GM18502 (cell line): Measurements from ENCODE around the gene GCFC2.

Experiments
- ATAC-seq: cut with Tn5 transposase; IDR thresholded peaks from one replicate; pipeline ENCODE4 v1.9.1; 2021; ENCODE audit warnings: mild to moderate bottlenecking; ENCODE audit not compliant: unreplicated experiment, poor library complexity

Gene GCFC2

DNA sequence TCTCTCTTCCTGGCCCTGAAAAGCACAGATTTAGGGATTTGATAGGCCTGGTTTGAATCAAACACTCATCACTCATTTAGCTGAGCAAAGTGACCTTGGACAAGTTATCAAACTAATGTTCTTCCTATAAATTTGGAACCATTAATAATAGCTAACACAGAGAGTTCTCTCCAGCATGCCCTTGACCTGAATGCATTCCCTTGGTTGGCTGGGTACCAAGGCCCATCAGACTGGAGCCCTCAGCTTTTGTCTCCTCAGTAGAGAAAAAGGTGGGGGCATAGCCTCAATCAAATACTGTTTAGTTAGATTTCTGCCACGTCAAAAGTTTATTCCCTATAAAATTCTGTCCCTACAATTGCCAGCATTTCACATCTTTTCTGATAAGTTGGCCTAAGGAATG lies 77.9 kb downstream of the GCFC2 start:
- ATAC-seq, result no peak

DNA sequence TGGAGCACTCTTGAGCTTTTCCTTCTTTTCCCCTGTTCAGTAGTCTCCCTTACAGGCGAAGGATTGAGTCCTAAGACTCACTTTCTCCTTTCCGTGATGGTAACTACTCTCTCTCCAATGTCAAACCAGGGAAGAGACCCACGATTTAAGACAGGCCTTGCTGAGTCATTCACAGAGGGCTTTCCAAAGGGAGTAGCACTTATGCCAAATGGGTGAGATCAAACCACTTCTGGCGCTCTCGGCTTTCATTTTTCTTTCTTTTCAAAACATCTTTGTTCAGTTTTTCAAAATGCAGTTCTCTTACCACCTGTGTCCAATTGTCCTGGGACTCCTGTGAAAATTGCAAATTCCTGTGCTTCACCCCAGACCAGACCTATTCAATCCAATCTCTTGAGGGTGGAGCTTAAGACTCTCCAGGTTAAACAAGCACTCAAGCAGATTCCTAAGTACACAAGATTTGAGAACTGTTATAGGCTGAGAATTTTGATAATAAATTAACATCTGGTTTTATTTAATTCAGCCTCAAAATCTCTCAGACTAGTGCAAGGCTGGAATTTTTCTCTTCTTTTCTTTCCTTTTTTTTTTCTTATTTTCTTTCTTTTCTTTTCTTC lies 78.5 kb downstream of the GCFC2 start:
- no peak for ATAC-seq

DNA sequence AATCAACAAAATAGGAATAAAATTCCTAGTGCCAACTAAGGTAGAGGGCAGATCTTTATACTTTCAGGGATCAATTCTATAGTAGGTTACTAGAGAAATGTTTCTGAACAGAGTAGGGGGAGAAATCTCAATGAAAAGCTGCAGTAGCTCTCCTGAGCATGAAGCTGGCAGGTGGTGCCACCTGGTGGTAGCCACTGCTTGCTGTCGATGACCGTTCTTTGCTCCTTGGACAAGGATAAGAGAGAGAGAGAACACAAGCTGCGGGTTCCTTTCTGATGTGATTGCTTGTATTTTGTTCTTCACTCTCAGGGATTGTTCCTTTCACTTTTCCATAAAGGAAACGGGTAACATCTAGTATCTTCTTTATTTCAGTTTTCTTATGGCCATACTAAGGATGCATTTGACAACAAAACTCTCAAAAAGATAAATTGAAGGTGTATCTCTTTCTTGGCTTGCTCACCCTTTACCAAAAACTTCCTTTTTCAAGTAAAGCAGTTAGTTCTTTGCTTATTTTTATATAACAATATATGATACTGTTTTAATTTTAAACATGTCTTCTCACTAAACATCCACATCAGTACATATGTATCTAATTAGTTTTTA lies 82.7 kb downstream of the GCFC2 start:
- peak; percentile 92 for ATAC-seq

DNA sequence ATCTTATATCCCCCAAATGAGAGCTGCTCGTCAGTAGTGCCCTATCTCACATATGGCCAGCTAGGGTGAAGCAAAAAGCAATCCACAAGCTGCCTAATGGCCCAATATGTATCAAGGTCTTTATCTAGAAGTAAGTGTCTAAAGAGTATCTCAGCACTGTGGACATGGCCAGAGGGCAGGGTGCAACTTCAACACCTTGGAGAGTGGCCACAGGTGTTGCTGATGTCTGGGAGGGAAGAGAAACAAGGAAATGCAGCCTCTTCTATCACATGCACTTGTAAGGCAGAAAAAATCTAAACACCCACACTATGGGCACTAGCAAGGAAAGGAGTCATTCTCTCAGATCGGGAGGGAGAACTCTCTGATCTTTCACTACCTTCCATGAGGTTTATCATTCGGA lies 87.8 kb downstream of the GCFC2 start:
- ATAC-seq, result no peak

DNA sequence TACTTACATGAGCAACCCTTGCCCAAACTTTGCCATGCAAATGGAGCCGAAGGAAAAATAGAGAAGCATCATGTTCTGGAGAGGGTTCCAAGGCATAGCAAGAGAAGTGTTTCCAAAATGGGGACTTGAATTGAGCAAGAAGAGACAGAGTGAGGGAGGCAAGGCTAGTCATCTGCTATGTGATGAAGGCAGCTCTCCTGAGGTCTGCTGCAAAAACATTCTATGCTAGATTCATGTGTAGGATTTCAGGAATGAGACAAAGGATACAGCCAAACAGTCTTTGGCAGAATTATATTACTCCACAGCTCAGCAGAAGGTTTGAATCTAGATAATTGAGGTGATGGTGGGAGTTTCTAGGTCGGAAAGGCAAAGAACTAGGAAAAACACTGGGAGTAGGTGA lies 88.2 kb downstream of the GCFC2 start:
- ATAC-seq, result no peak

DNA sequence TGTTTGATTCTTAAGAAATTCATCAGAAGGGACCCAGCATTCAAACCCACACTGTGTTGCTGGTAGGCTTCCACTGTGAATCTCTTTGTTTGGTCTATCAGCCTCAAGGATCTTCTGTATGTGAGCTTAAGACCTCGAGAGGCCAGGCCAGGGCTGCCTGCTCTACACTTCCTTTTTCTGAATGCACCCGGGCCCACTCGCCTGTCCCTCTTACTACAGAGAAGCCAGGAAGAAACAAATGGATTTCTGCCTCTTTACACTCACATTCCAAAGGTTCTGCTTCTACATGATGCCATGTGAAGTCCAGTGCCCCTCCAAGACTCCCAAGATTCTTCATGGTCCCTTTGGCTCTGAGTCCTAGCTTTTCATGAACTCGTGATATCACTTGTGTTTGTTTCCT lies 89.5 kb downstream of the GCFC2 start:
- no peak for ATAC-seq

DNA sequence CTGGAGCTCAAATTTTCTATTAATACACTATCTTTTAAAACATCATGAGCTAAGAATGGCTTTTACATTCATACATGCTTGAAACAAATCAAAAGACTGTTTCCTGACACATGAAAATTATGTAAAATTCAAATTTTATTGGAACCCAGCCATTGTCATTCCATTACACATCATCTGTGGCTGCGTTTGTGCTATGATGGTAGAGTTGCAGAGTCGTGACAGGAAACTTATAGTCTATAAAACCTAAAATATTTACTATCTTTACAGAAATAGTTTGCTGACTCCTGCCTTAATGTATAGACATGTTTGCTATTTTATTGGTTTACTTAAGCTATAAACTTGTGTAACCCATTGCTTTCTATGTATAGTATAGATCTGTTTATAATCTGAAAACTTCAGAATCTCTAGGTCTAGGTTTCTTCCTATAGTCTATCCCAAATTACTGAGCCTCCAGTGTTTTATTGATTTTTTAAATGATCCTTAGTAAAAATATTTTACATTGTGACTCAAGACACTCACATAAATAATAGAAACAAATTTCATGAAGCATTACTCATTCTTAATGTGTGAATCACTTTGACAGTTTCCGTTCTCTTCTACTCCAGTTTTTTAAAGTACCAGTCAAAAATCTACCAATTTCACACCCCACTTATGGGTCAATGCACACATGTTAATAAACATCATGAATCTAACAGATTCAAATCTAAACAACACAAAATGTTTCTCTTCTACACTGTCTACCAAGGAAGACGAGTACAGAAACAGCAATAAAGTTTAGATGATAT lies 90.6 kb downstream of the GCFC2 start:
- no peak for ATAC-seq

DNA sequence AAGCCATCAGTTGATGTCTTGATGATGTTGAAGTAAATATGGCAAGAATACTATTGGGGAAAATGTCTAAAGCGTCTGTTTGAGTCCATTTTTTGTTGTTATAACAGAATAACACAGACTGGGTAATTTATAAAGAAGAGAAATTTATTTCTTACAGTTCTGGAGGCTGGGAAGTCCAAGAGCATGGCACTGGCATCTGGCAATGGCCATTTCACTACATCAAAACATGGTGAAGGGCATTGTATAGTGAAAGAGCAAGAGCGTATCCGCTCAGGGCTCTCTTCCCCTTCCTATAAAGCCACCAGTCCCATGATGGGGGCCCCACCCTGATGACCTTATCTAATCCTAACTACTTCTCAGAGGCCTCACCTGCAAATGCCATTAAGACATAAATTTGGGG lies 93.8 kb downstream of the GCFC2 start:
- ATAC-seq, result no peak

DNA sequence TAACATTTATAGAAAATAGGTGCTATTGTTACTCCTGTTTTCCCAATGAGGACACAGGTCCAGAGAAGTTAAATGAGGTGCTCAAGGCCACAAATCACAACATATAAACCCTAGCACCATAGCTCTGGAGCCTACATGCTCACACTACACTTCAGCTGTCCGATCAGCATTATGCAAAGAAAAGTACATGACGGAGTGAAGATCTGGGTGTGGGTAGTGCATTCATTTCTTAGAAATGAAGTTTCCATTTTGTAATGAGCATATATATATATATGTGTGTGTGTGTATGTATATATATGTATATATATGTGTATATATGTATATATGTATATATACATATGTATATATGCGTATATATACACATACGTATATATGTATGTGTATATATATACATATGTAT lies 94.3 kb downstream of the GCFC2 start:
- no peak for ATAC-seq

DNA sequence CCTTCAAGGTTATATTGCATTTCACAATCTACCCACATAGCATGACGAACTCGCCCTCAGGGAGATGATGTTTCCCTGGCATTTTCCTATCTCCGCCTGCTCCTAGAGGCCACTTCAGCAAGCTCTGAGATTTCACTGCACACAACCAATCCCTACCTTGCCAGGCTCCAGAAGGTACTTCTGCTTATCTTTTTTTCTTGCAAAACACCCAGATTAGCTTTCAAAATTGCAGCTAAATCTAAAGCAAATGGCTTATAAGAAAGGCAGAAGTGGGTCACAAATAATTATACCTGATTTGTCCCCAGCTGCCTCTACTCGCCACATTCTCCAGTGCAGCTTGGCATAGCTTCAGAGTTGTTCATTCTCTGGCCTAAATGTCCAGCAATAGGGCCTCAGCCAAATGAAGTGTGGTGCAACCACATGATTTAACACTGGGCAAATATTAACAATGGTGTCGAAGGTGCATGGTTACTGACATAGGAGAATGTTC lies 96.5 kb downstream of the GCFC2 start:
- ATAC-seq, result no peak

DNA sequence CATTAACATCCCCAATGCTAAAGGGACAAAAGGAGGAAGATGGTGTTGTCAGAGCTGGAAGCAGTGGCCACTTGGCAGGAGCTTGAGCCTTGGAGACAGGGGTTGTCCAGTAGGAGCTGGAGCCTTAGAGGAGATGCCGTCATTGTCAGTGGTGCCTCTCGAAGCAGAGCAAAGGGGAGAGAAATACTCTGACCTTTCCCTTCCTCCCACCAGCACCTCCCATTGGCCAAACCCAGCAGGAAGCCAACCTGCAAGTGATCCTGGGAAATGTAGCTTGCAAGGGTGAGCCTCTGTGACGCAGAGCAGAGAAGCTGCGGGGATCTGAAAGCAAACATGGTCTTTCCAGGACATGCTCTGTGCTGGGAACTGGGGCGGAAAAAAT lies 97.9 kb downstream of the GCFC2 start:
- ATAC-seq, result no peak
